C4-2B (cell line): ENCODE measurements around the gene C16orf78.
A peak's percentile ranks its signal among the peaks of the same experiment; 100 is the strongest.

Source experiments
- H3K27ac ChIP-seq: fragments of 450-650 bp; 2 replicates; pipeline ENCODE4 v1.5.1; 2017
- CTCF ChIP-seq: fragments of 450-650 bp; conservative IDR thresholded peaks from 2 replicates; pipeline ENCODE4 v1.5.1; 2017; ENCODE audit warnings: mild to moderate bottlenecking
- ZFX ChIP-seq: fragments of 450-650 bp; IDR thresholded peaks from 2 replicates; pipeline ENCODE4 v1.6.1; 2017

Gene C16orf78

DNA sequence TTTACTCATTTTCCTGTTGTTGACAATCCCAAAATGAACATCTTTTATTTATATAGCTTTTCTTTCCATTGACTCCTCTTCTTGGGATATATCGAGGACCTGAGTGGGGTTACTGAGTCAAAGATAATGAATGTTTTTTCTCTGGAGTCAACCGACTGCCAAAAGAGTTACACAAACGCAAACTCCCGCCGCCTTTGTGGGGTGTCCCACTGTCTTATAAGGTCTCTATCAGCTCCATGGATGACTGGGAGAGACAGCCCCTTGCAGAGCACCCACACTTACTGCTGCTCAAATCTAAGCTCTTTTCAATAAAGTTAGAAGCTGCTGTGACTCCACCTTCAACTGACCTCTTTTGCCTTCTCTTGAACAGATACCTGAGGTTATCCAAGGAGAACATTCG, 25.2 kb downstream of the C16orf78 start:
- TF ChIP-seq ZFX (no peak), CTCF (no peak)
- no peak overlapping the region for H3K27ac ChIP-seq

- no peak overlapping the region for H3K27ac ChIP-seq
- TF ChIP-seq CTCF = no peak
- no peak for TF ChIP-seq ZFX
Observed at GRCh38 chr16:49399594-49400364, 26.2 kb downstream of the C16orf78 start.

DNA sequence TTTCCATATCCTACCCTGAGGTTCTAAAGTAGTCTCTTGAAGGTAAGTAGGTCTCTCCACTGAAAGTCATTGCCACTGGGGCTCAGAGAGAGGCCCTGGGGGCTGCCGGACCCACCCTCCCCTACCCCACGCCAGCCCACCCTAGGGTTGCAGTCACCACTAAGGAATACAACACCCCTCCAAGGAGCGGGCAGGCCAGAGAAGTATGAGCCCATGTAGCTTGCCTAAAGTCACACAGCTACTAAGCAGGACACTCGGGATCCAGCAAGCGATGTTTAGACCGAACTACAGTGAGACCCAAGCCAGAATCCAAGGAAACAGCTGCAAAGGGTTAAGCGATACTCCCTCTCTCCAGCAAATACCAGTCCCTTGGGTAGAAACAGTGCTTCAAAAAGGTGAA, 27.0 kb downstream of the C16orf78 start:
- no peak for TF ChIP-seq CTCF
- TF ChIP-seq ZFX = no peak
- no peak overlapping the region for H3K27ac ChIP-seq

DNA sequence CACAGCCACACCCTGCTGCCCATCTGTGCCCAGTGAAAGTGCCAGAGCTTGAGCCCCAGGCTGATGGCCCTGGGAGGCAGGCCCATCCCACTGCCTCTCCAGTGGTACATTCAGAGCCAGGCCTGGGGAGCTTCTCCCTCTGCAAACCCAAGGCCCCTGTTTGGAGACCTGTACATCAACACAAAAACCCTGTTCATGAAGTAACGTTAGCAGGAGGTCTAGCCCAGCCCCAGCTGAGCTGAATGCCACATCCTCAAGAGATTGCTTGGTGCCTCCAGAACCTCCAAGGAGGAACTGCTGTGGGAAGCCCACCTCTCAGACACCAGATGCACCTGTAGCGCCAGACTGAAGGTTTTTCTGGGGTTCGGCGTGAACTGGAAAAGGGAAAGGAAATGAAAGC, 31.5 kb downstream of the C16orf78 start:
- H3K27ac ChIP-seq = no peak overlapping the region
- no peak for TF ChIP-seq ZFX
- TF ChIP-seq CTCF = no peak

DNA sequence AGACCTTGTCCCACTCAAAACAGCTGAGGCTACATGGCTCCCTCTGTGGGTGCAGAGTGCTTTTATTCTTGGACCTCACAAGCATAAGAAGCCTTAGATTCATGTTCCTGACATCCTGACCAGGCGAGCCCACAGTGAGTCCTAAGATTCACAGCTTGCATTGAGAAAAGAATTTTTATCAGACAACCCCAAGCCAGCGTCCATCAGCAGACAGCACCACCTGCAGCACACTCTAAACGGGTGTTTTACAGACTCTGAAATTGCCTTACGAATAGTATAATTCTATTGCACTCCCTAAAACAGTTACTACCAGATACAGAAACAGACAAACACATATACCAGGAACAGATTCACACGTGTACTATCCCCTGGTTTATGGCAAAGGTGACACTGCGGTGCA, 31.9 kb downstream of the C16orf78 start:
- TF ChIP-seq CTCF (no peak), ZFX (no peak)
- H3K27ac ChIP-seq = no peak overlapping the region

GRCh38 chr16:49407873-49408550, 34.4 kb downstream of the C16orf78 start:
- no peak overlapping the region for H3K27ac ChIP-seq
- TF ChIP-seq CTCF (peak; percentile 89), ZFX (no peak)

GRCh38 chr16:49409121-49409520, 35.5 kb downstream of the C16orf78 start:
- TF ChIP-seq CTCF (no peak), ZFX (no peak)
- no peak overlapping the region for H3K27ac ChIP-seq
